HG03442 (cell line): ENCODE measurements around the gene SMPD3.

Experiments used
- ATAC-seq: cut with Tn5 transposase; IDR thresholded peaks from one replicate; pipeline ENCODE4 v1.9.1; 2021; ENCODE audit warnings: mild to moderate bottlenecking, moderate library complexity; ENCODE audit not compliant: unreplicated experiment

SMPD3 gene

DNA sequence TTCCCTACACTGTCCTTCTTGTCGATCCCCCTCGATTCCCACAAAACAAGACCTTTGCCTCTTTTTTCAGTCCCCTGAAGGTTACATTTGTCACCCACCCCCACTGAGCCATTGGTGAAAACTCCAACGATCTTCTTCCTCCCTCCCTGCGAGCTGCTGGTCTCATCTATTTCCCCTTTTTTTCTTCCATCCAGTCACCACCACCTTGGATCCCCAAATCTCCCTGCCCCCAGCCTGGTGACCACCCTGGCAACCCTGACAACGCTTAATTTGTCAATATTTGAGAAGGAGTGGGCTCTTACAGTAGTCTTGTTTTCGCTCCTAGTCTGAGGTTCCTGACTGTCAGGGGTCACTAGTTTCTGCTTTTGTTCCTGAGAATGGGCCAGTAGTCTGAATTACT is 62.9 kb downstream of the SMPD3 start:
- no peak for ATAC-seq

DNA sequence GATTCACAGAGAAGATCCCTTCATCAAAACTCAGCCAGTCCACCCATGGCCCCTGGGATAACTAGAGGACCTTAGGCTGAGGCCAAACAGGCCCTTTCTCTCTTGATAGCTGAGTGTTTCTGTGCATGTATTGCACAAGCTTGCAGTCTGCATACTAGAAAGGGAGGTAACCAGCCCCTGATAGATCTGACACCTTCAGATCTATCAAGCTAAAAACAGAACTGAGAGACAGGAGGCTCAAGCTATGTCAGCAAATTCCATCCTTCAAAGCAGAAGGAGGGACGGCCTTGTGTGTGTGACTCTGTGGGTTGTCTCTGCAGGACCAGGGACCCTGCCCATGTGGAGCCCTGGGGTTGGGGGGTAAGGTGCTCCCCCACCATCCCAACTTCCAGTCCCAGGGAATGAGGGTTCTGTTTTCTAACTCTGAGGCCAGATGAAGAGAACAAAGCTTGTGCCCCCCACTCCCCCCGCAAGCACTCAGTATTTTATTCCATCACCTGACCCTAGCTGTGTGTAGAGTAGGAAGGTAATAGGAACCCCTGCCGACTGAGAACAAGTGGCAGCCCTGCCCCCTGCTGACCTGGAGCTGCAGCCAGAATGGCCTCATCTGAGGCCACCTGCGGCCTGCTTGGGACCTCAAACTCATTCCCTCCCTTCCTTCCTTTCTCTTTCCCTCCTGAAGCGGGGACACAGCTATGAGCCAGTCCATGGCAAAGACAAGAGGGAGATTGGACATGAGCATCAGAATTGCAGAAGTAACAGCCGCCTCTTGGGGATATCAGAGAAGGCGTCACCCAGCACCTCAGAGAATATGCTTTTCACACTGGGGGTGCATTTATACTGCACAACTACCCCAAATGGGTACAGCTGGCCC is 63.8 kb downstream of the SMPD3 start:
- ATAC-seq: no peak

DNA sequence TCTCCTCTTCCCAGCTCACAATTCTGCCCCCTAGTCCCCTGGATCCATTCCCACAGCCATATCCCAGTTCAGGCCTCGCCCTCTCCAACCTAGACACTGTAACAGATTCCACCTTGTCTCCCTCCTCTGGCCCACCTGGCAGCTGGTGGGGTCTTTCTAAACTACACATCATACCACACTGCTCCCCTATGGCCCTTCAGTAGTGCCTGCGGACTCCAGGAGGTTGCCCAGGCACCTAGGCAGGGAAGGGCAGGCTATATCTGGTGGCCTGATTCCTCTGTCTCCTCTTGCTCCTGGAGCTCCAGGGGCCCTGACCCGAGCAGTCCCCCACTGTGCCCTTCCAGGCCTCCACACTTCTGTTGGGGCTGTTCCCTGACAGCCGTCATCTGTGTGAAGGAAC is 64.5 kb downstream of the SMPD3 start:
- no peak for ATAC-seq

DNA sequence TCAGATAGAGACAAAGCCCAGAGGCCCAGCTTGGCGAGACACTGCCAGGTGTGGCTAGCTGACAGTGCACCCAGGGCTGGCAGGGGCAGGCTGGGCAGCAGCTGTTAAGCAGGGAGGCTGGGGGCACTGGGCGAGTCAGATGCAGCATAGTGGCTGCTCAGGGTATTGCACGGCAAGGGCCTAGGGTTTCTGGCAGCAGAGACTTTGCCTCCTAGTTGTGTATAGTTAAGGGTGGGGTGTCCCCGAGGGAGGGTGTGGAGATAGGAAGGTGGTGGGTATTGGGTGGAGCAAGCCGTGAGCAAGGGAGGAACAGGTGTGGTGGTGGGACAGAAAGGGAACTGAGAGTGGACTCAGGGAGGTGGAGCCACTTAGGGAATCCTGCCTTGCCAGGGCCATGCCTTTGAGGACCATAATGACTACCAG is 66.0 kb downstream of the SMPD3 start:
- ATAC-seq: peak; percentile 46

DNA sequence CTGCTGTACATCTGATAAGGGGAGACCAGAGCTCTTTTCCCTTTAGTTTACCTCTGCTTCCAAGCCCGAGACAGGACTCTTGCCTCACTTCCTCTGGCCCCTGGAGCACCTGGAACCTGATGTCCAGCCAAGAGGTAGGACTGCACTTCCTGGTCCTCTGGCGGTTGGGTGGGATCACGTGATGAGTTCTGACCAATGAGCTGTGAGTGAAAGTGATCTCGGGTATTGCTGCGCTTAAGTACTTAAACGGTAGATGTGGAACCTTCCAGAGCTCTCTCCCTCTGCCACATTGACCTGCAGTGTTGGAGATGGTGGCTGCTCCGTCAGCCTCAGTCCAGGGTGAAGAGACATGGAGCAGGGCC is 67.0 kb downstream of the SMPD3 start:
- ATAC-seq: no peak

DNA sequence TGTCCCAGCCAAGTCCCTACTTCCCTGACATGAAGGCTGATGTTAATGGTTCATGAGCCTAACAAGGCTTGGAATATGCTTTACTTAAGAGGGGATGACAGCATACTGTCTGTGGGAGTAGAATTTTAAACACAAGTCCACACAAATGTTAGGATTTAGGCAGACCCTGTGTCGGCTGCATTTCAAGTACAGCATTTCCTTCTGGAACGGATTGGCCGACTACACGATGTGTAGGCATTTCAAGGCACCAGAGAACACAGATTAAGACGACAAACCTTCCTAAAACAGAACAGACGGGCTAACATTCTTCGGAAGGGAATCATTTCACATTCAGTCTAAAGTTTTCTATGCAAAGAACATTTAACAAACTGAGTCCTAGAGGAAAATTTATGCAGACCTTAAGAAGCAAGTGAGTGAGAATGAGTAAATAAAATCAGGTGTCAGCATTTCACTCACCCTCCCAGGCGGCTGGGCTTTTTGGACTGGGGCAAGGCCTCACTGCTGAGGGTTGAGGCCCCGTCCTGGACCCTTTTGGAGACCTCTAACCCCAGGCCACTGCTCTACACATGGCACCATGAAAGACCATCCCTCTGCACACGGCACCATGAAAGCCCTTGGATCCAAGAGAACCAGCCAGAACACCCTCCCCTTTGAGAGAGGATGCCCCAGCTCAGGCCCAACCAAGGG is 67.5 kb downstream of the SMPD3 start:
- ATAC-seq: no peak

DNA sequence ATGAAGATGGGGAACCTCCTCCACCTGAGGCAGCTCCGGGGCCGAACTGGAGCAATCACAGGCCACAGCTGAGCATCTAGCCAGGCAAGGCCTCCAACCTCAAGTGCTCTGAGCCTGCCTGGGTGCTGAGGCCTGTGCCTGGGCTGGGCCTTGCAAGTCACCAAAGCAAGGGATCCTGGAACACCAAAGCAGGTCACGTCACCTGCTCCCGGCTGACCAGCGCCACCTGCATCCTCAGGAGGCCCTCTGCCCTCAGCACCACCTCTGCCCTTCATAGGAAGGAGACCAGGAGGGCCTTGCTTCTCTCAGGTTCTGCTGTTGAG is 68.0 kb downstream of the SMPD3 start:
- ATAC-seq: no peak

DNA sequence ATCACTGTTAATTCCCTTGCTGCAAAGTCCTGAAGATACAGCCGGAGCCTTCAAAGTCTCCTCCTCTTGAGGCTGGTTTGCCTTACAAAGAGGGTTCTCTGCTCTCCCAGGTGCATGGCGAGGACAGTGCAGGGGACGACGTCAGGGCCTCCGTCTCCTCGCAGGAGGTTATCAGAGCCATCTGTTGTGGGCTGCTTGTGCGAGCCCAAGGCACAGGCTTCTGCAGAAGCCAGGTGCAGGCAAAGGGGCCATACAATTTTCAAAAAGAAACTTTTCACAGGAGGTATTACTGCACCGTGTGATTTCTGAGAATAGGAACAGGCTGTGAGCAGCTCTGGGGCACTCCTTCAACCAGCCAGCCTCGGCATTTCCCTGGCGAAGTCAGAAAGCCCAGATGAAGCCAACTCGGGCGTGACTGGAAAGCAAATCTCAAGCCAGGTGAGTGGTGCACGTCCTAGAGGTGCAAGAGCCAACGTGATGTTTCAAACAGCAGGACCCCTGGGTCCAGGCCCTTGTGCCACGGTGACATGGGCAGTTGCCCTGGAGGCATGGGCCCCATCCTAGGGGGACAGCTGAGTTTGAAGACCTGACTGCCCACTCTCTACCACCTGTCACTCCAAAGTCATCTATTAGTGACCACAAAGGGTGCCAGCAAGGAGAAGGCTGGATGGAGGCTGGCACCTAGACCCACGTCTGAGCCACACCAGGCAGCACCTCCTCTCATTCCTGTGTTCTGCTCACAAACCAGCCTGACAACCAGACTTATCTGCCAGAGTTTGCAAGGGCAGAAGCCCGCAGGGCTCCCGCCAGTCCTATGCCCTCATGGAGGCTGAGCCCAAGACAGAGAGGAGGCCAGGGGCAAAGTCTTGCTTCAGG is 68.6 kb downstream of the SMPD3 start:
- no peak for ATAC-seq

DNA sequence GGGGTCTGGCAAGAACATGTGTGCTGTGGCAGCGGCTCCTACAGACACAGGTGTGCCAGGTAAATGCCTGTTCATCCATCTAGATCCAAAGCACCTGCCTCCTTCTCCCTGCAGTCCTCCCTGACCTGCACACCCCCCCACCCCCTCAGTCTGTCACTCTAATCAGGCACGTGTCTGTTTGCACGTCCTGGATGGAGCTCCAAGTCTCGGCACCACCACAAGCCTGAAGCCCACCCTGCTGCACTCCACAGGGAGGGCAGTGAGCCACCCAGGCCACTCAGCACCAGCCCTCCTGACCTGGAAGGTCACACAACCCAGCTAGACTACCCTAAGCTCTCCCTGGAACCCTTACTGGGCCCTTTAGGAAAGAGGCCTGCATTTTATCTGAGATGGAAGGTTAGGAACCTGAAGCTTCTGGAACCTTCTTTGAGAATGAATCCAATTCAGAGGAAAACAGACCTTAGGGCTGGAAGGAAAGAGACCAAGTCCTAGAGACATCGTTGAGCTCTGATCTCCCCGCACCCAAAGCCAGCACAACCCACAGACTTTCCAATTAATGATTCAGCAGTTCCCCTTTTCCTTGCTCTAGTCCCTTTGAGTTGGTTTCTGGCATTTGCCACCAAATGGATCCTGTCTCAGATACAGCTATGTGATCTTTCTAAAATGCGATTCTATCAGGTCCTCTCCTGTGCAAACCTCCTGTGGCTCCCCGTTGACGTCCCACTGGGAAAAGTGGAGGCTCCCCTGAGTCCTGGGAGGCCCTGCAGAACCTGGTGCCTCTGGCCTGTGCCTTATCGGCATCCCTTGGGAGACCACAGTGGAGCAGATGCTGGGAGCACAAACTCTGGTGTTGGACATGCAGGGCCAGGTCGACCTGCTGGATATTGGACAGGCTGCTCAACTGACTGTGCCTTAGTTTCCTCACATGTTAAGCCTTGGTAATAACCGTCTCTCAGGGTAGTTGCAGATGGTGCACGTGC is 69.6 kb downstream of the SMPD3 start:
- ATAC-seq: no peak

DNA sequence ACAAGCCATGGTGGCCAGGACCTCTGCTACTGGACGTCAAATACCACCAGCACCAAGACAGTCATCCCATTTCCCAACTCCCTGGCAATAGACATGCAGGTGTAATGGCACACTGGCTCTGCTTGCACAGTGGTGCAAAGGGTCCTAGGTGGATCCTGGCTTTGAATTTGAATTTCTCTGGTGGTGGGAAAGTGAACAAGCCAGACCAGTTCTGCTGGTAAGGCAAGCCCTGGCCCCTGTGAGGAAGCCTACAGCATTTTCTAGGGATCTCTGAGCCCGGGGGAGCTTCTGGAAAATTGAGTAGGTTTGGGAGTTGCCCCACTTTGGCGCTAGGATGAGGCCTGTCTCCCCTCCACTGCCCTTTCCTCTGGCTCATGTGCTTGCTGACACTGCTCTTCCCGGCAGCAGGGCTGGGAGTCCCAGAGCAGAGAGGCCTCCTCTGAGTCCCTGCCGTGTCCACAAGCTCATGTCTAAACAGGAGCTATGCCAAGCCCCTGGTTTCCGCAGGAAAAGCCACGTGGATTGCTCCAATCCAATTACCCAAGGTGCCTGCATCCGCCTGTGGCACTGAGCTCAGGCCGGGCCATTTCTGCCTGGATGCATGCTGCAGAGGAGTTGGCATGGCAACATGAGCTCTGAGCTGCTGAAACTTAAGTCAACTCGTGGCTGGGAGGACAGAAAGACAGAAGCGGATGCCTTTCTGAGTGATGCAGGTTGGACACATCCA is 70.5 kb downstream of the SMPD3 start:
- ATAC-seq: no peak

DNA sequence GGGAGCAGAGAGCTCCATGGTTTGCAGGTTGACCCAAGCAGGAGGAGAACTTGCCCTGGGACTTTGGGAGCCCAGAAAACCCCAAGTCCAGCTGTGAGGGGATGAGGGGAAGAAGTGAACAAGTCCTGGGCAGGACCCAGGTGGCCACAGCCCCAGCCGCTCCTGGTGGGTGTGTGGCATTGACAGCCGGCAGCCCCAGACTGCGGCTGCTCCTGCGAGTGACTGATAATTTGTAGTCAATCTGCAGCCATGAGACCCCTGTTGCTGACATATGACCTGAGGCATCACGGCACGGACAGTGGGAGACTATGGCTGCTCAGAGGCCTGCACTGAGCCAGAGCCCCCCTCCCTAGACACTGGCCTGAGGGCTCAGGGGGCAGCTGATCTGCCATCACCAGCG is 71.1 kb downstream of the SMPD3 start:
- ATAC-seq: no peak

DNA sequence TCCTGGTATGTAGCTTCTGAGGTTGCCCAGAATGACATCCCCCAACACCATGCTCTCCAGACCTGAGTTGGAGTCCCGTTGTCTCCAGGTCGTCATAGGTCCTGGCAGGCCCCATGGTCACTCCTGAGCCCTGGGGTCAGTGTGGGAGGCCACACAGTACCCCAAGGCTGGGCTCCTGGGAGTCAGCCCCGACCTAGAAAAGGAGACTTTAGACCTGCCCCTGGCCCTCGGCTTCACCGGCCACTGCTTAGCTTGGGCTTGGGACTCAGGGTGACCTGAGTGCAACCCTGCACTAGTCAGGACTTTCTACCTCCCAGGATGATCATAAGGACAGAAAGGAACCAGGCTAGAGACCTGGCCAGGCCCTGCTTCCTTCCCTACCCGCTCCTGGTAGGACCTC is 71.7 kb downstream of the SMPD3 start:
- ATAC-seq: no peak

DNA sequence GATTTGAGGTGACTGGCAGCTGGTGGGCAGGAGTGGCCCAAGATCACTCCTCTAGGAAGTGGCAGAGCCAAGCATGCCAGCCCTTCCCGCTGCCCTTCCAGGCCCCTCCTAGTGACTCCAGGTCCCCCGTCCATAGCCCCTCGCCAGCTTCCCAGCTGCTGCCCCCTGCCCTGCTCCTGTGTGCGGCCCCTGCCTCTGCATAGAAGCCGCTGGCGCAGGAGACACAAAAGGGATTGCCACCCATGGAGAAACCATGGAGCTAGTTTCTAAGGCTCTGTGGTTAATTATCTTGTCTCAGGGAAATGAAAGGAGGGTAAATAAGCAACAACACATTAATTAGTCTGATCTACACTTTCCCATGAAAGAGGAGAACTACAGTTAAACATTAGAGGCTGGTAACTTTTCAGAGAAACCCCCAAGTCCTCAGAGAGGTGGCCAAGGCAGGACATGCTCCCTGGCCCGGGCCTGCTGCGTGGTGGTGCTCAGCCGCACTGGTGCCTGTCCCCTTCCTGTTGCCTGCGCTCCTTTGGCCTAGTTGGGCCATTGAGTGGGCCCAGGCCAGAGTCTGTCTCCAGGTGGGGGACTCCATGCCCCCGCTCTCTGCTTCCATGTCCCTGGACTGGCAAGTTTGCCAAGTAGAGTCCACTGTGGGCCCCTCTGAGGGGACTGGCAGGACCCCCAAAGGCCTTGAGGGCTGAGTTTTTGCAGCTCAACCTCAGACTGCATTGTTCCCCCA is 72.3 kb downstream of the SMPD3 start:
- no peak for ATAC-seq

DNA sequence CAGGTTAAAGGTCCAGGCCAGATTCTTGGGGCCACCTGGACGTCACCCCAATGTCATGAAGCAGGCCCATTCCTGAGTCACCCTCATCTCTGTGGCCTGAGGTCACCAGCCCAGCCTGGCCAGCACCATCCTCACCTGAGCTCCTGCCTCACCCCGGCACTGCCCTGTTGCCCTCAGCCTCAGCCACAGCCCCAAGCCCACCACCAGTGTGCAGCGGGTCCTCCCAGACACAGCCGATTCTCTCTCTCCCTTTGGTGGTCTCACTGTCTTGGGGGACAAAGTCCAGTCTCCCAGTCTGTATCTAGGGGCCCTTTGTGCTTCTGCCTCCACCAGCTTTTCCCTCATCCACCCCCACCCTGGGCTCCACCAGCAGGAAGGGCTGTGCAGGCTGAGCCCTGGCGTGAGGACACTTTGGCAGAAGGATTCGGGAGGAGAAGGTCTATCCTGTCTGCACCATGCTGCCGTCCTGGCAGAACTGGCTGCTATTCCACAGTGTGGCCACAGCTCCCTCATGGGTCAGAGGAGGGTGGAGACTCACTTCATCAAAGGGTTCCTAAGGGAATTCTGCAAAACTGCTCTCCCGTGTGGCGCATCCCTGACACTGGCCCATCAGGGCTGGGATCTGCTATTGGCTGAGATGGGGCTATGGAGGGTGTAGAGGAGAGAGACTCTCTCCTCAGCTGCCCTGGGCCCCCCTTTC is 73.2 kb downstream of the SMPD3 start:
- no peak for ATAC-seq

DNA sequence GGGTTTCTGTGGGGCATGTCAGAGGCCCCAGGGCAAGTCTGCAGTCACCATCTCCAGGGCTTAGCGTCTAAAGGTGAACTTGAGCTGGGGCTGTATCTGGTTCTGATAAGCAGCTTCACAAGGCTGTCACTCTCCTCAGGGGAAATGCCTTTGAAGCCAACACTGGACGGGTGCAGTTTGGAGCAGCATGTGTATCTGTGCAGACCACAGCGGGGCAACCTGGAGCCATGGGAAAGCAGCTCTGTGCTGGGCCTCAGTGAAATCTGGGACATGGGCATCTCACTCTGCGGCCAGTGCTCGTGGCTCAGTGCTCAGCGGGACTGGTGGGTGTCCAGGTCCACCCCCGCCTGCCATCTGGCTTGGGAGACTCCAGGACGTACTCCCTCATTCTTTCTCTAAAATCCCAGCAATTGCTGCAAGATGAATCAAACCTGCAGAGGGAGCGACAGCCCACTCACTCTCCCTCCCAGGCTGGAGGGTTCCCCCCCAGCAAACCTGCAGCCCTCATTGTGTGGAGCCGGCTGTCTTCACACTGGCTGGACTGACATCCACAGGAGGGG is 74.0 kb downstream of the SMPD3 start:
- no peak for ATAC-seq

DNA sequence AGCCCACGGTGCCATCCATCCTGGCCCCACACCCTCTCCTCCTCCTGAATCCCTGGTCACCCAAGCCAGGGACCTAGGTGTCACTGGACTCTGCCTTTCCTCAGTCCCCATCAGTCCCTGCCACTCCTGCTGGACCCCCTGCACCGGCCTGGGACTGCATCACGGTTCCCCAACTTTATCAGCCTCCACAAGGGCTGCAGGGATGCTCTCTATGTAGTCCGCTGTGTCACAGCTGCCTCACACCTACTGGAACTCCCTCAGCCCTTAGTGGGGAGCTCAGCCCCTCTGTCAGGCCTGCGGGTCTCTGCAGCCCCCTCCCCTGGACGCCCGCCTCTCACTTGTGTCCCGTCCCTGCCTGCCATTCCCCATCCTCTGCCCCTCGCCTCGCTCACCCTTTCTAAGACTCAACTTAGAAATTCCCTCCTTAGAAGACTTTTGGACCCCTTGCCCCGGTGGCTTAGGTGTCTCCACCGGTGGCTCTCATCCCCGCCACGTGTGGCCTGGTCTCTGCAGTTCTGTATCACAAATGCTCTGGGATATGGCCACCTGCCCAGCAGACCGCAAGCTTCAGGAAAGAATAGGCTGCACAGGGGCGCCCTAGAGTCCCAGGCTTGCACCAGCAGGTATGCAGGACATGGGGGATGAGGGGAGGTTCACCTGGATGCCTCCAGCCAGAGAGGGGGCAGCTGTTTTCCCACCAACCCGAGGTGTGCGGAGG is 74.6 kb downstream of the SMPD3 start:
- ATAC-seq: no peak

DNA sequence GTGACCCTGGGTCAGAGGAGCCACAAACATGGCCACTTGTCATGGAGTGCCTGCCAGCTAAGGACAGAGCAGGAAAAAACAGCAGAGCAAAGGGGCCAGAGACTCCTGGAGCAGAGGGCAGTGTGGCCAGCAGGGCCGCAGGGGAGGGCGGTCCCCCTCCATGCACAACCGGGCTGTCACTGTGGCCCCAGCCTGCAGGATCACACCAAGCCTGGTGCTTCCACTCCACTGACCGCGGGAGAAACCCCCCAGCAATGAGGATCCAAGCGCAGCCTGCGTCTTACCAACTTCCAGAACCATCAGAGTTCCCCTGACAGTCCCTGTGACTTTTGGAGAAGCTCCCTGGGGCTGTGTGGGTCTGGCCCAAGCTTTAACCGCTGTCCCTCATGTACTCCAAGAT is 75.5 kb downstream of the SMPD3 start:
- no peak for ATAC-seq

DNA sequence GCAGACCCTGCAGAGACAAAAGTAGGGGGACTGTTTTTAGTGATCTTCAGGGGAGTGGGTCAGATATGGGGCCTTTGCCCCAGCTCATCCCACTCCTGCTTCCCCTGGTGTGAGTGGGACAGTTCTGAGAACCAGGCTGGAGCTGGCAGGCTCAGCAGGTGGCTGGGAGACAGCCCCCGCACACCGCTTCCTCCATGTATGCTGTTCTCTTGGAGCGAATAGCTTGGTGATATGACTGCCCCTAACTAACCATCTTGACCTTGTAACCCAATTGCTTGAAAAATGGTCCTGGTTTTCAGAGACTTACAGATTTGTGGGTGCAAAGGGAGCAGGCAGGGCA is 76.0 kb downstream of the SMPD3 start:
- ATAC-seq: no peak
